ENCODE results near the gene MEF2A. TPM values are rescaled to one million over a fixed set of nuclear protein-coding genes. Genes with fewer than 3 reads are reported as not detected.
"Not testable (repeated sequence)": the region's sequence is repeated elsewhere in the genome, so short reads cannot be mapped to it uniquely, and the experiment has no call there.

The MEF2A gene
- total RNA-seq, 4 donors from 2014 or later, result 55.3 to 155 (median 105) TPM

- peaks cover 0 to 7% of the 10 kb centered on the region in 2 donors for H3K4me1 ChIP-seq
- H3K9me3 ChIP-seq, result no peaks in the 10 kb centered on the region
- no peak overlapping the region for H3K4me3 ChIP-seq (replicated peaks in 1 of 3)
- no peak overlapping the region for H3K27ac ChIP-seq
- peaks cover 0 to 3% of the 10 kb centered on the region in 2 donors for H3K36me3 ChIP-seq
- DNase-seq, result no peak
- intact Hi-C loops (cut with DNase I), result no loop called here
- H3K27me3 ChIP-seq, result no peaks in the 10 kb centered on the region
- TF ChIP-seq POLR2A (IDR thresholded peaks at IDR 0.05) (no peak), CTCF (IDR thresholded peaks at IDR 0.05) (no peak)
These were observed 80.2 kb downstream of the MEF2A start for GRCh38 chr15:99645951-99646350.

GRCh38 chr15:99651023-99651807, 85.4 kb downstream of the MEF2A start:
- TF ChIP-seq CTCF (IDR thresholded peaks at IDR 0.05), result no peak
- no peak for TF ChIP-seq POLR2A (IDR thresholded peaks at IDR 0.05)
- no peaks in the 10 kb centered on the region for H3K36me3 ChIP-seq
- no peak for DNase-seq
- H3K4me3 ChIP-seq (replicated peaks in 1 of 3), result no peak overlapping the region
- H3K27ac ChIP-seq, result no peak overlapping the region
- no peaks in the 10 kb centered on the region for H3K27me3 ChIP-seq
- no peaks in the 10 kb centered on the region for H3K9me3 ChIP-seq
- 96% methylated on average over 6 of the region's 6 CpGs for WGBS, 2 donors
- no peaks in the 10 kb centered on the region for H3K4me1 ChIP-seq
- intact Hi-C loops (cut with DNase I), result no loop called here

- TF ChIP-seq CTCF (IDR thresholded peaks at IDR 0.05) (no peak), POLR2A (IDR thresholded peaks at IDR 0.05) (no peak)
- WGBS, 2 donors, result 100% methylated on average over 1 of the region's 1 CpG
- Histone ChIP-seq H3K36me3 (no peaks in the 10 kb centered on the region), H3K9me3 (no peaks in the 10 kb centered on the region), H3K4me1 (no peaks in the 10 kb centered on the region), H3K27ac (no peak overlapping the region), H3K4me3 (replicated peaks in 1 of 3) (no peak overlapping the region), H3K27me3 (no peaks in the 10 kb centered on the region)
- no peak for DNase-seq
- intact Hi-C loops (cut with DNase I), result no loop called here
These were observed 90.4 kb downstream of the MEF2A start for GRCh38 chr15:99656205-99656604.

- Histone ChIP-seq H3K27ac (no peak overlapping the region), H3K27me3 (no peaks in the 10 kb centered on the region), H3K36me3 (no peaks in the 10 kb centered on the region), H3K9me3 (no peaks in the 10 kb centered on the region), H3K4me1 (no peaks in the 10 kb centered on the region), H3K4me3 (replicated peaks in 1 of 3) (no peak overlapping the region)
- intact Hi-C loops (cut with DNase I), result no loop called here
- no peak for DNase-seq
- WGBS, 2 donors, result 89 to 91% methylated on average over 2 of the region's 2 CpGs
- no peak for TF ChIP-seq POLR2A (IDR thresholded peaks at IDR 0.05)
- no peak for TF ChIP-seq CTCF (IDR thresholded peaks at IDR 0.05)
These were observed 92.2 kb downstream of the MEF2A start for GRCh38 chr15:99657996-99658395.

- no peaks in the 10 kb centered on the region for H3K27me3 ChIP-seq
- no peak for TF ChIP-seq POLR2A (IDR thresholded peaks at IDR 0.05)
- no peak for TF ChIP-seq CTCF (IDR thresholded peaks at IDR 0.05)
- H3K27ac ChIP-seq, result no peak overlapping the region
- DNase-seq, result no peak
- H3K36me3 ChIP-seq, result no peaks in the 10 kb centered on the region
- 82% methylated on average over 2 of the region's 2 CpGs for WGBS, 2 donors
- H3K9me3 ChIP-seq, result no peaks in the 10 kb centered on the region
- no peaks in the 10 kb centered on the region for H3K4me1 ChIP-seq
- intact Hi-C loops (cut with DNase I), result no loop called here
- no peak overlapping the region for H3K4me3 ChIP-seq (replicated peaks in 1 of 3)
These were observed 97.1 kb downstream of the MEF2A start for GRCh38 chr15:99662903-99663302.

- H3K9me3 ChIP-seq; H3K27me3 ChIP-seq; intact Hi-C loops (cut with DNase I); H3K27ac ChIP-seq; H3K4me3 ChIP-seq (replicated peaks in 1 of 3); DNase-seq; H3K36me3 ChIP-seq; H3K4me1 ChIP-seq: not testable (repeated sequence)
- WGBS, 2 donors, result 96 to 98% methylated on average over 6 of the region's 6 CpGs
These were observed 100.3 kb downstream of the MEF2A start for GRCh38 chr15:99666073-99666472.

Measured in thyroid gland (tissue), 4 donors.